NCI-H2029 treated with DMSO at 0.1 percent for 48 hours (cell line): ENCODE results near the gene MMP14.
"Not testable (repeated sequence)": the region's sequence is repeated elsewhere in the genome, so short reads cannot be mapped to it uniquely, and the experiment has no call there.

Experiments
- DNase-seq: peaks from one replicate; lab custom pipeline; 2025; lab: John Stamatoyannopoulos, UW

Gene MMP14

DNA sequence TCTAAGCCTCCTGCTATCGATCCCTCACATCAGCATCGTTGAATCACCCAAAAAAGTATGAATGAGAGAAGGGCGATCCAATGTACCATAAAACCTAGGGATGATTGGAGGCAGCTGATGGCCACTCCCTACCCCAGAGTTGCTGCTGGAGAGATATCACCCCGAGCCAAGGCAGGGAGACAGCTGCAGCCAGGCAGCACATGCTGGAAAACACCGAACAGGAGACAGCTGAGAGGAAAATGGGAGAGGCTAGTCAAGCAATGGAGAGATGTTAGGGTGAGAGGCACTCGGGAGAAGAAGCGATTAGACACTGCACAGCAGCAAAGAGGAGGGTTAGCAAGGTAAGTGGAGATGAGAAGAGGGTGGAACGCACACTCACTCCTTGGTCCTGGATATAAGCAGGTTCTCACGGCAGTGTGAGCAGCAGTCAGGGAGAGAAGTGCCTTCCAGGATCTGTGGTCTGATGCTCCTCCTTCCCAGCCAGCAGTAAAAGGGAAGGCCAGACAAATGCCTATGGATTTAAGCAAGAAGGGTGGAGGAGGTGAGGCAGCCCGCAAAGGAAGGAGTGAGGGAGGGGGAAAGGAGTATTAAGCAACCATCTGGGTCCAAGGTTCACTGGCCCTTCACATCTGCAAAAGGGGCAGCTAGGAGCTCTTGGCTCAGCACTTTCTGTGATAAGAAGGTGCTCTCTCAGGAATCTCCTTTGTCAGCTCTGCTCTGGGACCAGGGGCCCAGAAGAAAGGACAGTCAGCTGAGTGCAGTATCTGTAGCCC, 21.3 kb upstream of the MMP14 start, which contains the start of gene SLC7A7:
SLC7A7 (minus strand) TSS at position 495 of the 773 bp plus-strand sequence. CDS start 2,037 bp downstream, outside the sequence.
- no peak for DNase-seq

GRCh38 chr14:22819151-22819988, 17.0 kb upstream of the MMP14 start:
- DNase-seq, result peak; percentile 83

- DNase-seq, result no peak
Observed at GRCh38 chr14:22820731-22821130, 15.7 kb upstream of the MMP14 start.

- no peak for DNase-seq
Observed at GRCh38 chr14:22821193-22822015, 15.0 kb upstream of the MMP14 start.

DNA sequence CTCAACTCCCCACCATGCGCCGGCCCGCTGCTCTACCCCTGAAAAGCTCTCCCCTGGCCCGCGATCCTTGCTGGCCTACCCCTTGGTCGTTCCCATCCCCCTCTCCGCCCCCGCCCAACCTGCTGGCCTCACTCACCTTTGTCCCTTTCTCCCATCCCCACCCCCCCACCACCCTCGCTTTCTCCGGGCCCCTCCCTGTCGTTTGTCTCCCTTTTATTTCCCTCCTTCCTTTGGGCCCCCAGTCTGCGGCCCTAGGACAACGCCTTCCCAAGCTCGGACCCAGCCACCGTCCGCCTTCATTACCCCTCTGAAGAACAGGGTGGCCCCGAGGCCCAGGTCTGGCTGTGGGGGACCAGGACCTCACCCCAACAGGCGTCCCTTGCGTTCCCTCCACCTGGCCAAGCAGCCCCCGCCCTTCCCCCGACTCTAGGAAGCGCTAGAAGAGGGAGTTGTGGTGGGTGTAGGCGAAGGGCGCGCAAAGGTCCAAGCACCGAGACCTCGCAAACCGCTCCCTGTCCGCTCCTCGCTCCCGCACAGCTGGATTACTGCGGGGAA, 14.3 kb upstream of the MMP14 start:
- no peak for DNase-seq

DNA sequence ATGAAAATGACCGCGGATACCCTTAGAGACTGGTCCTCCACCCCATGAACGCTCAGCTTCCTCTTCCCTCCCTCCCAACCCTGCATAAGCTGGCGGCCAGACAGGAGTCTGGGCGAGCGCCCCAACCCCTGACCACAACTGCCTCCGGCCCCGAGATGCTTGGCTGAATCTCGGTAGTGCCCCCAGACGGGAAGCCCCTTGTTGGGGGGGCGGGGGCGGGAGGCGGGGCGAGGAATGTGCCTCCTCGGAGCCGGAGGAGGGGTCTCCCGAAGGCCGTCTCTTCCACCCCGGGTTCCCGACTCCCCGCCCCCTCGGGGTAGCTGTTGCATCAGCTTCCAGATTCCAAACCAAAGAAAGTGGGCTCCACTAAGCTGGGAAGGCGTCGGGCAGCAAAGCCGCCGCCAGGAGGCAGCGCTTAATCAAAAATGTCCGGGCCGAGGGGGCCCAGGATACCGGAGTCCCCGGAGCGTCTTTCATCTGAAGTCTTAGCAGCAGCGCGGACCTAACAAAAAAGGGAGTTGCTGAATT, 13.8 kb upstream of the MMP14 start:
- DNase-seq, result no peak

DNA sequence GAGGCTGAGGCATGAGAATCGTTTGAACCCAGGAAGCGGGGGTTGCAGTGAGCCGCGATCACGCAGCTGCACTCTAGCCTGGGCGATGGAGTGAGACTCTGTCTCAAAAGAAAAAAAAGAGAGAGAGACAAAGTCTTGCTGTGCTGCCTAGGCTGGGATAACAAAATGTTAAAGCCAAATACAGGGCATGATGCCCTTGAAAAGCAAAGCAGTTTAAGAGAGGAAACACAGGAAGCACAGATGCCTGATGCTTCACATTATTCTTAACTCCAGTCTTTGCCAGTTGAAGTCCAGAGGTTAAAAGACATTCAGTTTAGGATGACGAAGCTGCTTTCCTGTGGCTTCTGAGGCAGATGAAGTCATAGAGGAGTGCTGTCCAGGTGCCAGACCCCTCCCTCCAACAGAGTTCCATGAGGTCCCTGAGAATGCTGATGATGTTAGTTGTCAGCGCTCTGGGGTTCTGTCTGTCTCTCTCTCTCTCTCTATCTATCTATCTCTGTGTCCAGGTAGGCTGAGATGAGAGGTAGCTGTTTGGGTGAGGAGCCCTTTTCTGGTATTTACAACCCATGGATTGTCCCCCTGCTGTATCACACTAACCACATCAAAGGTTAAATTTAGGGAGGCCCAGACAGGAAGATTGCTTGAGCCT, 11.6 kb upstream of the MMP14 start:
- peak; percentile 58 for DNase-seq

- DNase-seq, result not testable (repeated sequence)
Observed at GRCh38 chr14:22829076-22829660, 7.2 kb upstream of the MMP14 start.

DNA sequence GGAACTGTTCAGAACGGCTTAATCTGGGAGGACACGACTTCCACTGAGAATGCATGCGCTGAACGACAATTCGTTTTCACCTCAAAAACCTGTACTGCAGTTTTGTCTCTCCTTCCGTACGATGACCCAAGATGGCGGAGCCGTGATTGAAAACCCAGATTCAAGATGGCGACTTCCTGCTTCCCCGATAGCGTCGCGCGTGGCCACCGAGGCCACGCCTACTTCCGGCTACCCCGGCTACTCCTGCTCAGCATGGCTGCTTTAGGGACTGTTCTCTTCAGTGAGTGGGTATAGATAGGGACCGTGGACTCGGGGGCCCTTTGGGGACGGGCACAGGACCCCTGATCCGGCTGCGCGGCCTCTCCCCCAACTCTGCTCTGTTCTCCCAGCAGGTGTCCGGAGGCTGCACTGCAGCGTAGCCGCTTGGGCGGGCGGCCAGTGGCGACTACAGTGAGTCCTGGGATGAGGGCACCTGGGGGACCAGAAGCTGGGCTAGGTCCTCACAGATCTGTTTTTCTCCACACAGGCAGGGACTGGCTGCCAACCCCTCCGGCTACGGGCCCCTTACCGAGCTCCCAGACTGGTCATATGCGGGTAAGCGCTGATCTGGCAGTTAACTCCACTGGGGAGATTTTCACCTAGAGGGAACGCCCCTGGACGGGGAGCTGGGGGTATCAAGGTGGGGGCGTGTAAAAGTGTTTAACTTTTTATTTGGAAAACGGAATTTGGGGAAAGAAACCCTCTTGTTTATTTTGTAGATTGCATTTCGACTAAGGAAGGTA, 6.5 kb upstream of the MMP14 start, which contains the start of gene MRPL52:
MRPL52 (plus strand) TSS at position 227 of the 782 bp plus-strand sequence; CDS start at position 253, 26 bp downstream.
- DNase-seq, result peak; percentile 100

GRCh38 chr14:22830443-22831010, 5.9 kb upstream of the MMP14 start:
- no peak for DNase-seq

- no peak for DNase-seq
Observed at GRCh38 chr14:22835505-22835904, 880 bp upstream of the MMP14 start.

DNA sequence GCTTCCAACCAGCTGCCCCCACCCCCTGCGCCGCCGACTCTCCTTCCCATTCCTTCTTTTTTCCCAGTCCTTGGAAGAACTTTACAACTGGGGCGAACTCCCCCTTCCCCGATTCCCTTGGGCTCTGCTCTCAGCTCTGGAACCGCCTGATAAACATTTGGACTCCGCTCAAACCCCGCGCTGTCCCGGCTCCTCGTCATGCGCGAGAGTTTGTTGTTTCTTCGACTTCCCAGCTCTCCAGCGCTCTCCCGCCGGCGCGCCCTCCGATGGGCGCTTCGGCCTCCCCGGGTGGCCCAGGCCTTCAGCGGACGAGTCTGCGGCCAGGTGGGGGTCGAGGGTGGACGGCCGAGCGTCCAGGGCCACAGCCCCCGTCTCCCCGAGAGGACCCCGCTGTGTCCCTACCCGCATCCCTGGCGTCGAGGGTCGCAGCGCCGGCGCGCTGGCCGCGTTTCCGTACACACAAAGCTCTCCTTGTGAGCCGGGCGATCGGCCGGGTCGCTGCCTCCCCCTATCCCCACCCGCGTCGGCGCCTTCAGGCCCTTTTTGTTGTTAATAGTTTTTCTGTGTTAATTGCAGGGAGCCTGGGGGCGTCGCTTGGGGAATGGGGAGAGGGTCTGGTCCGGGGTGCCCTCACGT, 847 bp downstream of the MMP14 start:
- peak; percentile 88 for DNase-seq

GRCh38 chr14:22837750-22838538, 1.6 kb downstream of the MMP14 start:
- no peak for DNase-seq

- DNase-seq, result no peak
Observed at GRCh38 chr14:22838631-22839041, 2.3 kb downstream of the MMP14 start.

GRCh38 chr14:22839159-22839779, 2.9 kb downstream of the MMP14 start:
- no peak for DNase-seq

GRCh38 chr14:22841311-22841710, 4.9 kb downstream of the MMP14 start:
- DNase-seq, result no peak

DNA sequence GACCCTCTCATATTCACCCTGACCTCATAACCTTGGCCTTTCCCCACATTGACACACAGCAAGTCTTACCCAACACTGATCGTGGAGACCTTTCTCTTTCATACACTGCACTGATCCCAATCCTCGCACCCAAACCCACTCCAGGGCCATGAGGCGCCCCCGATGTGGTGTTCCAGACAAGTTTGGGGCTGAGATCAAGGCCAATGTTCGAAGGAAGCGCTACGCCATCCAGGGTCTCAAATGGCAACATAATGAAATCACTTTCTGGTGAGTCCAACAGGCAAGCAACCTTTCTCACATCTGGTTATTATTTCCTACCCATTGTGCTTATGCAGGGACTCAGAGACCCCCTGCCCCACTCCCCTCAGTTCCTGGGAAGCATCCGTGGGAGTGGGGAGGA, 5.4 kb downstream of the MMP14 start:
- no peak for DNase-seq
